Smooth muscle cell (in vitro differentiated cells): ENCODE results near the gene MMP17. TPM values are rescaled to one million over a fixed set of nuclear protein-coding genes. Genes with fewer than 3 reads are reported as not detected.

Experiments used
- DNase-seq: peaks from one replicate; lab custom pipeline; 2025; ENCODE audit not compliant: unreplicated experiment; lab: John Stamatoyannopoulos, UW
- H2AFZ ChIP-seq: fragments of 200-600 bp; sonication (generic); 2 replicates; pipeline ENCODE4 v1.6.0; 2016; ENCODE audit warnings: antibody characterized with exemption, low read depth, mild to moderate bottlenecking
- H3F3A ChIP-seq: fragments of 200-600 bp; sonication (generic); 2 replicates; pipeline ENCODE4 v1.6.0; 2017; ENCODE audit warnings: antibody characterized with exemption, low read depth
- H3K27ac ChIP-seq: fragments of 200-600 bp; sonication (generic); 2 replicates; pipeline ENCODE4 v1.5.1; 2016; ENCODE audit warnings: low read depth, mild to moderate bottlenecking
- H3K27me3 ChIP-seq: fragments of 200-600 bp; sonication (generic); 2 replicates; pipeline ENCODE4 v1.6.1; 2016; ENCODE audit warnings: low read depth, mild to moderate bottlenecking
- H3K36me3 ChIP-seq: fragments of 200-600 bp; sonication (generic); 2 replicates; pipeline ENCODE4 v1.5.1; 2016; ENCODE audit warnings: low read depth
- H3K4me1 ChIP-seq: fragments of 200-600 bp; sonication (generic); 2 replicates; pipeline ENCODE4 v1.5.1; 2016; ENCODE audit warnings: low read depth
- H3K4me2 ChIP-seq: fragments of 200-600 bp; sonication (generic); 2 replicates; pipeline ENCODE4 v1.6.0; 2016; ENCODE audit warnings: mild to moderate bottlenecking
- H3K4me3 ChIP-seq: fragments of 200-600 bp; sonication (generic); 2 replicates; pipeline ENCODE4 v1.5.1; 2016; ENCODE audit warnings: mild to moderate bottlenecking
- H3K79me2 ChIP-seq: fragments of 200-600 bp; sonication (generic); 2 replicates; pipeline ENCODE4 v1.6.0; 2016; ENCODE audit warnings: low read depth, mild to moderate bottlenecking
- H3K9ac ChIP-seq: fragments of 200-600 bp; sonication (generic); 2 replicates; pipeline ENCODE4 v1.6.0; 2016; ENCODE audit warnings: low read depth
- H3K9me3 ChIP-seq: fragments of 200-600 bp; sonication (generic); replicated peaks from 2 replicates; pipeline ENCODE4 v1.5.1; 2016; ENCODE audit warnings: low read depth
- H4K20me1 ChIP-seq: fragments of 200-600 bp; sonication (generic); 2 replicates; pipeline ENCODE4 v1.6.0; 2016; ENCODE audit warnings: low read depth
- WGBS: methylation state at CpG from one replicate; pipeline ENCODE4 v1.1.7; 2016; ENCODE audit warnings: low lambda C conversion rate; 5-methylcytosine and 5-hydroxymethylcytosine counted together
- polyA plus RNA-seq: library from polyadenylated mRNA; unstranded; fragments of >200 nt; fragmentation: Nextera tagmentation; extraction: Ambion mirVana; gene quantifications from 2 replicates; pipeline ENCODE4 v1.2.1, GENCODE V29; 2016
- total RNA-seq: library from RNA; depleted of rRNA; stranded (reverse); fragments of >200 nt; gene quantifications from 2 replicates; pipeline ENCODE4 v1.2.3, GENCODE V29; 2014
- TF ChIP-seq, protein P1 (sequence below): fragments of 200-600 bp; sonication (generic); IDR thresholded peaks from 2 replicates; pipeline ENCODE4 v1.5.1; 2017; ENCODE audit warnings: borderline replicate concordance, mild to moderate bottlenecking, antibody characterized with exemption; ENCODE audit not compliant: insufficient read depth, poor library complexity, severe bottlenecking

The MMP17 gene
- total RNA-seq (0.81 and 1.6 TPM in 2 replicates), polyA plus RNA-seq (1.3 and 4.3 TPM in 2 replicates)

DNA sequence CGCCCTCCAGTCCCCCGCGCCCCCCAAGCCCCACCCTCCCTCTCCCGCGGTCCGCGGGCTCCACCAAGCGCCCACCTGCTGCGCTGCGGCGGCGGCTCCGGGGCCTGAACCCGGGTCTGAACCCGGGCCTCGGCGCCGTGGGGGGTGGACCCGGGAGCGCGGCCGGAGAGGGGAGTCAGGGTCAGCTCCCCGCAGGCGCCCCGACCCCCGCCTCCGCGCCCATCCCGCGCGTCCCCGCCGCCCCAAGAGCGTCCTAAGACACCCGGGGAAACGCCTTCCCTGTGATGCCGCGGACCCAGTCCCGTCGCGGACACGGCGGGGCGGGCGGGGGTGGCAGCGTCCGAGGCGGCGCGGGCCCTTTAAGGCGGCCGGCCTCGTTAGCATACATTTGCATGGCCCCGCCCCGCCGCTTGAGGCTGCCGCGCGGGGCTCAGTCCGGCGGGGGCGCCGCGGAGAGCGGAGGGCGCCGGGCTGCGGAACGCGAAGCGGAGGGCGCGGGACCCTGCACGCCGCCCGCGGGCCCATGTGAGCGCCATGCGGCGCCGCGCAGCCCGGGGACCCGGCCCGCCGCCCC, at the start of gene MMP17:
Gene MMP17 (plus strand): TSS at position 433 of the 574 bp plus-strand sequence. CDS start 102 bp downstream, at position 535.
- Histone ChIP-seq H3K4me1 (peaks cover 11% of the 10 kb centered on the region), H4K20me1 (no peaks in the 10 kb centered on the region), H3K4me3 (peak within 1 kb of the TSS; percentile 63), H3F3A (no peaks in the 10 kb centered on the region), H3K36me3 (no peaks in the 10 kb centered on the region), H3K9ac (no peak within 1 kb of the TSS), H3K27me3 (peaks cover 50% of the 10 kb centered on the region), H2AFZ (no peak within 1 kb of the TSS), H3K27ac (no peak within 1 kb of the TSS), H3K79me2 (no peaks in the 10 kb centered on the region), H3K4me2 (peak within 1 kb of the TSS; percentile 99), H3K9me3 (no peaks in the 10 kb centered on the region)
- TF ChIP-seq, protein P1, sequence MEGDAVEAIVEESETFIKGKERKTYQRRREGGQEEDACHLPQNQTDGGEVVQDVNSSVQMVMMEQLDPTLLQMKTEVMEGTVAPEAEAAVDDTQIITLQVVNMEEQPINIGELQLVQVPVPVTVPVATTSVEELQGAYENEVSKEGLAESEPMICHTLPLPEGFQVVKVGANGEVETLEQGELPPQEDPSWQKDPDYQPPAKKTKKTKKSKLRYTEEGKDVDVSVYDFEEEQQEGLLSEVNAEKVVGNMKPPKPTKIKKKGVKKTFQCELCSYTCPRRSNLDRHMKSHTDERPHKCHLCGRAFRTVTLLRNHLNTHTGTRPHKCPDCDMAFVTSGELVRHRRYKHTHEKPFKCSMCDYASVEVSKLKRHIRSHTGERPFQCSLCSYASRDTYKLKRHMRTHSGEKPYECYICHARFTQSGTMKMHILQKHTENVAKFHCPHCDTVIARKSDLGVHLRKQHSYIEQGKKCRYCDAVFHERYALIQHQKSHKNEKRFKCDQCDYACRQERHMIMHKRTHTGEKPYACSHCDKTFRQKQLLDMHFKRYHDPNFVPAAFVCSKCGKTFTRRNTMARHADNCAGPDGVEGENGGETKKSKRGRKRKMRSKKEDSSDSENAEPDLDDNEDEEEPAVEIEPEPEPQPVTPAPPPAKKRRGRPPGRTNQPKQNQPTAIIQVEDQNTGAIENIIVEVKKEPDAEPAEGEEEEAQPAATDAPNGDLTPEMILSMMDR = no peak
- WGBS = 4% methylated on average over 39 of the region's 86 CpGs
- no peak for DNase-seq

DNA sequence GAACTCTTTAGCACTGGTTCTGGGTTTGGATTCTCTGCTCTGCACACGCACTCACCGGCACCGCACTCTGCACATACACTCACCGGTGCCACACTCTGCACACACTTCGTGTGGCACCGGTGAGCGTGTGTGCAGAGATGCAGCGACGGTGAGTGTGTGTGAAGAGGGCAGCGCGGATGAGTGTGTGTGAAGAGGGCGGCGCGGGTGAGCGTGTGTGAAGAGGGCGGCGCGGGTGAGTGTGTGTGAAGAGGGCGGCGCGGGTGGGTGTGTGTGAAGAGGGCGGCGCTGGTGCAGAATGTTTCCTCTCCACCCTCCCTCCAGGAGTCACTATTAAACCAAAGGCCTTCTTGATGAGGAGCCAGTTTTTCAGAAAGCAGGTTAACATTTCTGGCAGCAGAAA, 49.2 kb upstream of the MMP17 start:
- H3K9me3 ChIP-seq = no peaks in the 10 kb centered on the region
- peaks cover 9% of the 10 kb centered on the region for H4K20me1 ChIP-seq
- no peak overlapping the region for H3K27ac ChIP-seq
- H3K36me3 ChIP-seq = no peaks in the 10 kb centered on the region
- H3K4me1 ChIP-seq = peaks cover 4% of the 10 kb centered on the region
- no peak overlapping the region for H2AFZ ChIP-seq
- no peaks in the 10 kb centered on the region for H3K79me2 ChIP-seq
- H3K9ac ChIP-seq = no peak overlapping the region
- WGBS = 99% methylated on average over 23 of the region's 23 CpGs
- H3K27me3 ChIP-seq = no peaks in the 10 kb centered on the region
- no peak overlapping the region for H3K4me2 ChIP-seq
- DNase-seq = no peak
- H3K4me3 ChIP-seq = no peak overlapping the region
- TF ChIP-seq, protein P1 = no peak
- no peaks in the 10 kb centered on the region for H3F3A ChIP-seq

DNA sequence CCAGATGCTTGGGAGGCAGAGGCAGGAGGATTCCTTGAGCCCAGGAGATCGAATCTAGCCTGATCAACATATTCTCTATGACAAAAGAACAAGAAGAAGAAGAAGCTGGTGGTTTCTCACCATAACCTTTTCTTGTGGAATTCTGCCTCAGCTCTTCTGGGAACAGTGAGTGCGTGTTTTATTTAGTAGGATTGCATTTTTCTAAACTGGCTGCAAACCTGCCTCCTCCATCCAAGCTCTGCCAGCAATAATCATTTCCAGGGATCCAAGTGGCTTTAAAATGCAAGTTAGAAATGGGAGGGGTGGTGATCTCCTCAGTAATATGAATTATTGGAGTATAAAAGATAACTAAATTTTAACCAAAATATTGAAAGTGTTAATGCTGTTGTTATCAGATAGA, 46.1 kb upstream of the MMP17 start:
- peaks cover 4% of the 10 kb centered on the region for H4K20me1 ChIP-seq
- no peak overlapping the region for H3K27ac ChIP-seq
- no peak overlapping the region for H3K4me3 ChIP-seq
- H3K4me2 ChIP-seq = no peak overlapping the region
- no peaks in the 10 kb centered on the region for H3F3A ChIP-seq
- peaks cover 4% of the 10 kb centered on the region for H3K4me1 ChIP-seq
- TF ChIP-seq, protein P1 = no peak
- H3K9ac ChIP-seq = no peak overlapping the region
- no peak overlapping the region for H2AFZ ChIP-seq
- H3K27me3 ChIP-seq = no peaks in the 10 kb centered on the region
- H3K9me3 ChIP-seq = no peaks in the 10 kb centered on the region
- DNase-seq = no peak
- H3K79me2 ChIP-seq = no peaks in the 10 kb centered on the region
- H3K36me3 ChIP-seq = no peaks in the 10 kb centered on the region
- WGBS = 96% methylated on average over 2 of the region's 2 CpGs

DNA sequence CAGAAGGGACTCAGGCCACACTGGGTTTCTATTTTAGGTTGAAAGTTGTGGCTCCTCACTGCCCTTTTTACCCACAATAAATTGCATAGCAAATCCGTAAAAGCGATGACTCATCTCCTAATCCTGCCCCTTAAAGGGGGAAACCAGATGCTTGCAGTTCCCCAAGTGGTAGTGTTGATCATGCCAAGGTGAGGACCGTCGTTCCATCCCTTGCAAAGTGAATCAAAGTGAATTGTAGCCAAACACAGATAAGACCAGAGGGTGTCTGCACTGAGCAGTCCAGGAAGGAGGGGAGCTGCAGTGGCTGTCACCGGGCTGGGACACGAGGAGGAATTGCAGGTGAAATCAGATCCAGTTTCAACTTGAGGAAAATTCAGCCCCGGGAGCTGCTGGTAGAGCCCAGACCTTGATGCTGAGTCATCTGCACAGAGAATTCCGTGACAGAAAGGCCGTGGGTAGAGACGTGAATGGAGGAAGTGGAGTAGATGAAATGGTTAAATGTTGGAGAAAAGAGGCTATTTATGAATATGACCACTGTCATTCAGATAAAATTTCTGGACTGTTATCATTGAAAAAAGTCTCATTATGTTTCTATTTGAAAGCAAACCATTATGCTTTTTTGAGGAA, 44.2 kb upstream of the MMP17 start:
- DNase-seq = no peak
- H3K9me3 ChIP-seq = no peaks in the 10 kb centered on the region
- peak overlapping the region; percentile 75 for H3K27ac ChIP-seq
- 11% methylated on average over 10 of the region's 10 CpGs for WGBS
- peaks cover 4% of the 10 kb centered on the region for H3K4me1 ChIP-seq
- no peak overlapping the region for H3K4me3 ChIP-seq
- H3K79me2 ChIP-seq = no peaks in the 10 kb centered on the region
- no peaks in the 10 kb centered on the region for H3K36me3 ChIP-seq
- H3K27me3 ChIP-seq = no peaks in the 10 kb centered on the region
- H2AFZ ChIP-seq = no peak overlapping the region
- peaks cover 4% of the 10 kb centered on the region for H4K20me1 ChIP-seq
- H3K9ac ChIP-seq = peak overlapping the region; percentile 30
- no peaks in the 10 kb centered on the region for H3F3A ChIP-seq
- H3K4me2 ChIP-seq = peak overlapping the region; percentile 44
- TF ChIP-seq, protein P1 = no peak
